ENCODE measurements around the gene POLR2J.
"Not testable (repeated sequence)": the region's sequence is repeated elsewhere in the genome, so short reads cannot be mapped to it uniquely, and the experiment has no call there.

Gene POLR2J

DNA sequence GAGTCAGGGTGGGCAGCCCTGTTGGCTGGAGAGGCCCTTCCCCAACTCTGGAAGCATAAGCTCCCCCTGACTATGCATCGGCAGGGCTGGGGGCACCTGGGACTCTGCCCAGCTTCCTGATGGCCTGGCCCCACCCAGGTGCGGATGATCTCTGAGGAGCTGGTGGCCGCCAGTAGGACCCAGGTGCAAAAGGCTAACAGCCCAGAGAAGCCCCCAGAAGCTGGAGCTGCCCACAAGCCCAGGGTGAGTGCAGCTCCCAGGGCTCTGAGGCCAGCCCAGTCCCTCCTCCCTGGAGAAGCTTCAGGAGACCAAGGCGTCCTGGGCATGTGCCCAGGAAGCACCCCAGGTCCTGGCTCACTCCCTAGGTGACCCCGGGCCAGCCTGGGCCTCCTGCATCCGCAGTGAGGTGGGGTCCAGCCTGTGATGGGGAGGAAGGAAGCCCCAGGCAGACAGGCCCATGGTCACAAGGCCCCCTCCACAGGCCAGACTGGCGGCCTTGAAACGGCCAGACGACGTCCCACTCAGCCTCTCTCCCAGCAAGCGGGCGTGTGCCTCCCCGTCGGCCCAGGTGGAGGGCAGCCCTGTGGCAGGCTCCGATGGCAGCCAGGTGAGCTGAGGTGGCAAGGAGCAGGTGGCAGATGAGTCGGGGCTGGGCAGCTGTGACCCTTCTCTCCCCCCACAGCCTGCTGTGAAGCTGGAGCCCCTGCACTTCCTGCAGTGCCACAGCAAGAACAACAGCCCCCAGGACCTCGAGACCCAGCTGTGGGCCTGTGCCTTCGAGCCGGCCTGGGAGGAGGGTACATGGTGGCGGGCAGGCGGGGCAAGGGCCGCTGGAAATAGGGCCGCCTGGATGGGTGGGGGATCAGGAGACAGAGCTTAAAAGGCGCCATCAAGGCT is 10.9 kb downstream of the POLR2J start:
- H3K27ac Mint-ChIP-seq (ENCODE audit: low read depth): no peak overlapping the region
- DNase-seq (ENCODE audit: low spot score in 2 of 2) (no peak), ATAC-seq (replicated peaks; ENCODE audit: extremely low read depth, poor library complexity, severe bottlenecking) (no peak)
- H3K36me3 Mint-ChIP-seq (ENCODE audit: insufficient read depth): peaks cover 31% of the 10 kb centered on the region
- peaks cover 19% of the 10 kb centered on the region for H3K4me1 Mint-ChIP-seq
- H3K4me3 Mint-ChIP-seq: no peak overlapping the region
- H3K27me3 Mint-ChIP-seq: no peaks in the 10 kb centered on the region
- no peaks in the 10 kb centered on the region for H3K9me3 Mint-ChIP-seq

DNA sequence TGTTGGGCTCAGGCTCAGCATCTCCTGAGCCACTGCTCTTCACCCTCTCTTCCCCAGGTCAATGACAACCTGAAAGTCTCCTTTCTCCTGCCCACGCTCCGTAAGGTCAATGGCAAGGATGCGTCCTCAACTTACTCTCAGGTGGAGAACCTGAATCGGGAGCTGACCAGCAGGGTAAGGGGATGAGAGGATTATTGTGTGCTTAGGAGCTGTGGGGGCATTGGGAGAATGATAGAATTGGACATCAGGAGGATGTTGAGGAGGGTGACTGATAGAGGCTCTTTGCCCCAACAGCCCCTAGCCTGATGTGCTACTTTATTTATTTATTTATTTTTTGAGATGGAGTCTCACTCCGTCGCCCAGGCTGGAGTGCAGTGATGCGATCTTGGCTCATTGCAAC is 12.6 kb downstream of the POLR2J start:
- Mint-ChIP-seq H3K27ac (ENCODE audit: low read depth) (peak overlapping the region; percentile 38), H3K27me3 (no peaks in the 10 kb centered on the region), H3K9me3 (no peaks in the 10 kb centered on the region), H3K36me3 (ENCODE audit: insufficient read depth) (peaks cover 26% of the 10 kb centered on the region), H3K4me3 (peak overlapping the region; percentile 85), H3K4me1 (peaks cover 31% of the 10 kb centered on the region)
- DNase-seq (ENCODE audit: low spot score in 2 of 2): no peak
- no peak for ATAC-seq (replicated peaks; ENCODE audit: extremely low read depth, poor library complexity, severe bottlenecking)

DNA sequence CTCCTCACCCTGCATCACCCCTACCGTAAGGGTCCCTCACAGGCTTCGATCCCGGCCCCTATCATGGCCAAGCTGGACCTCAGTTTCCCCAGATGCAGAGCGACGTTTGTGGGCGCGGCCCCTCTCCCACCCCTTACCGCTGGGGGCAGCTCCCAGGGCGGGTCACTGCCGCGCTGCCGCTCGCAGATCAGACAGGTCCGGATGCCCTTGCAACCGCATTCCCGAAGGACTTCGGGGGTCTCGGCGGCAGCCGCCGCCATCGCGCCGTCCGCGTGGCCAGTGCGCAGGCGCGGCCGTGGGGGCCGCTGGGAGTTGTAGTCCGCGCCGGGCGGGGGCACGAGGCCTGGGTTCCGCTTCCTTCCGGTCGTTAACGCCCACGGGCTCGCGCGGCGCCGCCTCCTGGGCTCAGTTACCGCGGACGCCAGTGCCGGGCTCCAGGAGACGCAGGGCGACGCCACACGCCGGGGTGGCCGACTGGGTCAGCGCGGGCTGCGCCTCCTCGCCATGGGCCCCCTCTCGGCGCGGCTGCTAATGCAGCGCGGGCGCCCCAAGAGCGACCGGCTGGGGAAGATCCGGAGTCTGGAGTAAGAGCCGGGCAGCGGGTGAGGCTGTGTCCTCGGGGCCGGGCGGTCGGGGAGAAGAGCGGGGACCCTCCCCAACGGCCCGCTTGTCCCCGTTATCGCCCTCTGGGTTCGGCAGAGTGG is 14.0 kb downstream of the POLR2J start, which contains the start of the genes ALKBH4 and LRWD1:
Gene ALKBH4, minus strand, starts transcription at position 287 of the 704 bp plus-strand sequence. Its CDS starts 27 bp downstream, at position 260.
Gene LRWD1, plus strand, starts transcription at position 408 of the 704 bp plus-strand sequence. Its CDS starts 97 bp downstream, at position 505.
- DNase-seq (ENCODE audit: low spot score in 2 of 2): peak; percentile 87
- peak; percentile 96 for ATAC-seq (replicated peaks; ENCODE audit: extremely low read depth, poor library complexity, severe bottlenecking)
- Mint-ChIP-seq H3K4me1 (peaks cover 37% of the 10 kb centered on the region), H3K9me3 (no peaks in the 10 kb centered on the region), H3K27me3 (no peaks in the 10 kb centered on the region), H3K36me3 (ENCODE audit: insufficient read depth) (peaks cover 27% of the 10 kb centered on the region), H3K27ac (ENCODE audit: low read depth) (peak within 1 kb of the TSS; percentile 85), H3K4me3 (peak within 1 kb of the TSS; percentile 85)

DNA sequence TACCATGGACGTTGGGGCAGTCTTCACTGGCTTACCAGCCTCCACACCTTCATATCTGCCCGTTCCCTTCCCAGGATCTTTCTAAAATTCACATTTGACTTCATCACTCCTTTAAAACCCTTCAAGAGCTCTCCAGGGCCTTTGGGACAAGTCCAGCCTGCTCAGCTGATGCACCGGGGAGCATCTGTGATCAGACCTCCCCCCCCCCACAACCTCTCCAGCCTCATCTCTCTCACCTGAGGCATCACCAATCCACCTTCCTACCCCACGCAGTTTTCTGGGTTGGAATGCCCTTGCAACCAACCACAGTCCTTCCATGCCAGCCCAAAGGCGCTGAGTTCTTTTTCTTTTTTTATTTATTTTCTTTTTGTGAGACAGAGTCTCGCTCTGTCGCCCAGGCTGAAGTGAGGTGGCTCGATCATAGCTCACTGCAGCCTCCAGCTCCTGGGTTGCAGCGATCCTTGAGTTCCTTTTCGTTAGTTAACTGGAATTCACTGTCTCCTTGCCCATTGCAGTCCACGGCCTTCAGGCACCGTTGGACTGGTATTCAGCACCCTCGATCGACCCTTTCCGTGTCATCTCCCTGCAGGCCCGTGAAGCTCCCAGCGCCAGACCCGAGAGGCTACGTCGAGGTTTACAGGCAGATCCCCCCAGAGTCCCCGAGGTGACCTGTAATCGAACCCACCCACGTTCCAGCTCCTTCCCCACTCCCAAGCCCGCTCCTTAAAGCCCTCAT is 14.7 kb downstream of the POLR2J start:
- Mint-ChIP-seq H3K27me3 (no peaks in the 10 kb centered on the region), H3K36me3 (ENCODE audit: insufficient read depth) (peaks cover 30% of the 10 kb centered on the region), H3K4me3 (peak overlapping the region; percentile 85), H3K9me3 (no peaks in the 10 kb centered on the region), H3K27ac (ENCODE audit: low read depth) (peak overlapping the region; percentile 85), H3K4me1 (peaks cover 37% of the 10 kb centered on the region)
- ATAC-seq (replicated peaks; ENCODE audit: extremely low read depth, poor library complexity, severe bottlenecking) (no peak), DNase-seq (ENCODE audit: low spot score in 2 of 2) (no peak)

DNA sequence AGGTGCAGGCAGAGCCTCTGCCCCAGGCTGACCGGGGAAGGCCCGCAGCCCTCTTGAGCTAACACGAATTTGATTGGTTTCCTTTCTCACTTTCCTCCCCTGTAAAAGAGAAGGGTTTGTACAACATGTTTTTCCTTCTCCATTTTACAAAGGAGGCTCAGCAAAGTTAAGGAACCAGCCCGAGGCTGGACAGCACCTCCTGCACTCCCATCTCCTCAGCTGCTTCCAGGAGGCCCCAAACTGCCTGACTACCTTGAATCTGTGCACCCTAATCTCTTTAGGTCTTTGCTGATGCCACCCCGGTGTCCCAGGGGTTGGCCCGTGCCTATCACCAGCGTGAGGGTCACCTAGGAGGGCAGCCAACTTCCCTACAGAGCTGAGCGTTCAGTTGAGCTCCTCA is 18.3 kb downstream of the POLR2J start:
- Mint-ChIP-seq H3K9me3 (no peaks in the 10 kb centered on the region), H3K27ac (ENCODE audit: low read depth) (no peak overlapping the region)
- no peak for ATAC-seq (replicated peaks; ENCODE audit: extremely low read depth, poor library complexity, severe bottlenecking)

DNA sequence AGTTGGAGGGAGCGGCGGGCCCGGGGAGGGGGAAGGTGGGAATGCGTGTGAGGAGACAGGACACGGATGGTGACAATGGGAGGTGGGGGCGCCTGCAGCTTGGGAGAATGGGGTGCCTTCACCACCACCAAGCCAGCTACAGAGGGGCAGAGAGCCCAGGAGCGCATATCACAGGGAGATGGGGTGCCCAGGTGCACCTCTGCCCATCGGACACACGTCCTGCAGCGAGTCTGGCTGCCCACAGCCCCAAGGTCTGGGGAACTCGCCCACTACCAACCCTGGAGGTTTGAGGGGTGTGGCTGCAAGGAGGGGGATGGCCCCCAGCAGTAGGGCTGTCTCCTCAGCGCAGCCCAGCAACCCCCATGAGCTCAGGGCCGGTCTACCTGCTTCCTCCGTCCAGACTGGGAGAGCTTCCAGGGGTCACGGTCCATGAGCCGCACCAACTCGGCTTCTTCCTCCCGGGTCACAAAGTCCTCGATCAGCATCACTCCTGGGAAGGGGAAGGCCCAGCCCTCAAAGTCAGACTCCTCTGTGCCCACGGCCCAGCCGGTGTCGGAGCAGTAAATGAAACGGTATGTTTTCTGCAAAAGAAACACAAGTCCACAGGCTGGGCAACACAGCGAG is 19.4 kb downstream of the POLR2J start:
- ATAC-seq (replicated peaks; ENCODE audit: extremely low read depth, poor library complexity, severe bottlenecking) (no peak), DNase-seq (ENCODE audit: low spot score in 2 of 2) (no peak)
- peaks cover 23% of the 10 kb centered on the region for H3K36me3 Mint-ChIP-seq (ENCODE audit: insufficient read depth)
- peaks cover 25% of the 10 kb centered on the region for H3K4me1 Mint-ChIP-seq
- H3K4me3 Mint-ChIP-seq: no peak overlapping the region
- H3K9me3 Mint-ChIP-seq: no peaks in the 10 kb centered on the region
- H3K27me3 Mint-ChIP-seq: no peaks in the 10 kb centered on the region
- no peak overlapping the region for H3K27ac Mint-ChIP-seq (ENCODE audit: low read depth)

More for the DNA sequence above, 18.3 kb downstream of the POLR2J start:
- H3K36me3 Mint-ChIP-seq (ENCODE audit: insufficient read depth): peaks cover 27% of the 10 kb centered on the region
- peaks cover 30% of the 10 kb centered on the region for H3K4me1 Mint-ChIP-seq
- H3K4me3 Mint-ChIP-seq: no peak overlapping the region
- H3K27me3 Mint-ChIP-seq: no peaks in the 10 kb centered on the region
- no peak for DNase-seq (ENCODE audit: low spot score in 2 of 2)

DNA sequence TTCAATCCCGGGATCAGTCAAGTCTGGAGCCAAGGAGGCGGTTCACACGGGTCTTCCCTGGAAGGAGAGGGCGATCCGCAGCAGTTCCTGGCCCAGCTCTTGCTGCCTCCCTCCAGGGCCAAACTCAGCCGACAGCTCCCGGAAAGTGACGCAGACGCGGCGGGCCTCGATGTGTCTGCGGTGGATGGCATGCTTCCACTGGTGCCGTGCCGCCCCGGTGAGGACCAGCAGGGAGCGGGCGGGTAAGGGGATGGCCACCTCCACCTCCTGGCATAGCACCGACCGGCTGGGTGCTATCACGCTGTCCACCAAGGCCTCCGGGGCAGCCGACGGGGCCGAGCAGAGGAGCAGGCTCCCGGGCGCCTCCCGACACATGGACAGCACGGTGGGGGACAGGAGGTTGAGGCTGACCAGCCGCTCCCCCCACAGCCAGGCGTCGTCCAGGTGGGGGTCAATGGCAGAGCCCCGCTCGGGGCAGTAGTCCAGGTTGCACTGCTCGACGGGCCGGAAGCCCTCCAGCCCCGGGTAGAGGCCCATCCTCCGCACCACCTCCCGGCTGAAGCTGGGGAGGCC is 21.3 kb downstream of the POLR2J start:
- Mint-ChIP-seq H3K4me3 (no peak overlapping the region), H3K27ac (ENCODE audit: low read depth) (no peak overlapping the region), H3K27me3 (no peaks in the 10 kb centered on the region), H3K36me3 (ENCODE audit: insufficient read depth) (peaks cover 17% of the 10 kb centered on the region), H3K4me1 (peaks cover 14% of the 10 kb centered on the region), H3K9me3 (no peaks in the 10 kb centered on the region)
- ATAC-seq (replicated peaks; ENCODE audit: extremely low read depth, poor library complexity, severe bottlenecking) (no peak), DNase-seq (ENCODE audit: low spot score in 2 of 2) (no peak)

DNA sequence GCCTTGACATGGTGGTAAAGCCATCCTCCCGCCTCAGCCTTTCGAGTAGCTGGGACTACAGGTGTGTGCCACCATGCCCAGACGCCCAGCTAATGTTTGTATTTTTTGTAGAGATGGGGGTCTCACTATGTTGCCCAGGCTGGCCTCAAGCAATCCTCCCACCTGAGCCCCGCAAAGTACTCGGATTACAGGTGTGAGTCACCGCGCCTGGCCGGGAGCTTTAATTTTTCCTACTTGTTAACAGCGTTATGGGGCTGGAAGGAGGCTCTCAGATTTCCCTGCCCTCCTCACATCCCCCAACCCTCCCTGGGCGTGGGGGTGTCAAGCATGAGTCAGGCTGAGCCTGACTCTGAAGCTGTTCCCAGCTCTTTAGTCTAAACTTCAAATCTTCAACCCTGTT is 22.4 kb downstream of the POLR2J start:
- peaks cover 6% of the 10 kb centered on the region for H3K4me1 Mint-ChIP-seq
- no peak overlapping the region for H3K27ac Mint-ChIP-seq (ENCODE audit: low read depth)
- peaks cover 15% of the 10 kb centered on the region for H3K36me3 Mint-ChIP-seq (ENCODE audit: insufficient read depth)
- H3K27me3 Mint-ChIP-seq: no peaks in the 10 kb centered on the region
- ATAC-seq (replicated peaks; ENCODE audit: extremely low read depth, poor library complexity, severe bottlenecking) (no peak), DNase-seq (ENCODE audit: low spot score in 2 of 2) (no peak)
- H3K4me3 Mint-ChIP-seq: no peak overlapping the region
- H3K9me3 Mint-ChIP-seq: no peaks in the 10 kb centered on the region

DNA sequence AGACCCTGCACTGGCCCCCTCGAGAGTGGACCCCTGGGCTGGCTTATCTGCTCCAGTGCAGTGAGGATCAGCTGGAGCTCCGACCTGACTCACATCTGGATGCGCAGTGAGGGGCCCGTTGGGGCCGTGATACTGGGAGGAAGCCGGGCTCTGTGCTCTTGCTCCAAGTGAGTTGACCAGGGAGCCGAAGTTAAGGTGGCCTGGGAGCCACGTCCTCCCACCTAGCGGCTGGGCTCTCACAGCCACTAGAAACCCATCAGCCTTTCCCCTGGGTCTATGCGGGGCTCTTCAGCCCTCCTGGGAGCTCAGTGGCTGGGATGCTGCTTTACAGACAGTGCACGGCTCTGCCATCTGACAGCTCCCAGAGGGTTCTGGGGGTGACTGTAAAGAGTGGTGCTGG is 23.1 kb downstream of the POLR2J start:
- H3K27me3 Mint-ChIP-seq: no peaks in the 10 kb centered on the region
- no peaks in the 10 kb centered on the region for H3K9me3 Mint-ChIP-seq
- H3K27ac Mint-ChIP-seq (ENCODE audit: low read depth): no peak overlapping the region
- H3K4me1 Mint-ChIP-seq: peaks cover 2% of the 10 kb centered on the region
- peaks cover 14% of the 10 kb centered on the region for H3K36me3 Mint-ChIP-seq (ENCODE audit: insufficient read depth)
- DNase-seq (ENCODE audit: low spot score in 2 of 2) (no peak), ATAC-seq (replicated peaks; ENCODE audit: extremely low read depth, poor library complexity, severe bottlenecking) (no peak)
- H3K4me3 Mint-ChIP-seq: no peak overlapping the region

DNA sequence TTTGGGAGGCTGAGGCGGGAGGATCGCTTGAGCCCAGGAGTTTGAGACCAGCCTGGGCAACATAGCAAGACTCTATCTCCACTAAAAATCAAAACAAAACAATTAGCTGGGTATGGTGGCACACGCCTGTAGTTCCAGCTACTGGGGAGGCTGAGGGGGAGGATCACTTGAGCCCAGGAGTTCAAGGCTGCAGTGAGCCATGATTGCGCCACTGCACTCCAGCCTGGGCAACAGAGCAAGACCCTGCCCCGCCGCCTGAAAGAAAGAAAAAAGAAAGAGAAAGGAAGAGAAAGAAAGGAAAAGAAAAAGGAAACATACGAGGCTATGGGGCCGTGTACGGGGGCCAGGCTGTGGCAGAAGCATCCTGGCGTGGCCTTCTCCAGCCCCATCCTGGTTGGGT is 23.8 kb downstream of the POLR2J start:
- H3K4me3 Mint-ChIP-seq; DNase-seq (ENCODE audit: low spot score in 2 of 2): not testable (repeated sequence)
- peak overlapping the region; percentile 59 for H3K27ac Mint-ChIP-seq (ENCODE audit: low read depth)

DNA sequence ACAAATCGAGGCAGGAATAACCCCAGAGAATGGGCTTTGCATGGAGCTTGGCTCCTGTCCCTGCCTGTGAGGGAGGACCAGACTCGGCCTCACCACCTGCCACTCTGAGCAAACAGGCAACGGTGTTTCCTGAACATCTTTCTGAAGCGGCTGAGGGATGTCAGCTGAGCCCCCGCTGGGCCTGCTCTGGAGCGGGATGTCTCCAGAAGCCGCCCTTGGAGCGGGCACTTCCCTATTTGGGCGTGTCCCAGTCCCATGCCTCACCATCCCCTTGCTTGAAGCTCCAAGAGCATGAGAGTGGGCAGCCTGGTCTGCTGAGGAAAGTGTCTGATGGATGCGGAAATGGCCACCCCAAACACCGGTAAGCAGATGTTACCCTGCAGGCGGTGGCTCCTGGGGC is 24.3 kb downstream of the POLR2J start:
- Mint-ChIP-seq H3K9me3 (no peaks in the 10 kb centered on the region), H3K27ac (ENCODE audit: low read depth) (peak overlapping the region; percentile 59), H3K27me3 (no peaks in the 10 kb centered on the region), H3K36me3 (ENCODE audit: insufficient read depth) (peaks cover 9% of the 10 kb centered on the region), H3K4me3 (no peak overlapping the region), H3K4me1 (no peaks in the 10 kb centered on the region)
- DNase-seq (ENCODE audit: low spot score in 2 of 2): no peak
- ATAC-seq (replicated peaks; ENCODE audit: extremely low read depth, poor library complexity, severe bottlenecking): no peak

More for the DNA sequence above, 23.8 kb downstream of the POLR2J start:
- H3K4me1 Mint-ChIP-seq; H3K9me3 Mint-ChIP-seq; ATAC-seq (replicated peaks; ENCODE audit: extremely low read depth, poor library complexity, severe bottlenecking); H3K27me3 Mint-ChIP-seq: not testable (repeated sequence)
- peaks cover 12% of the 10 kb centered on the region for H3K36me3 Mint-ChIP-seq (ENCODE audit: insufficient read depth)

DNA sequence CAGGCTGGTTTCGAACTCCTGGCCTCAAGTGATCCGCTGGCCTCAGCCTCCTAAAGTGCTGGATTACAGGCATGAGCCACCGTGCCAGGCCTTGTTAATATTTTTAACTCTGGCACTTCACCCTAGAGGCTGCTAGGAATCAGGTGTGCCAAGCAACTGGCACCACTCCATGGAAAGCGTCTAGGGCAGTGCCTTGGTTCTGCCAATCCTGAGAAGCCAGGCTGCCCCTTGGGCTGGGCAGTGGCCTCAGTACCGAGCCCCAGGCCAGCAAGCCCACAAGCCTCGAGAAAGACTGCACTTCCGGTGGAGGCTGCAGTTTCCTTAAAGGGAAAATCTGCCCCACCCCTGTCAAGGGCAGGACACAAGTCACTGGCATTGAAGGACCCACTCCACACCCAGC is 25.4 kb downstream of the POLR2J start:
- no peaks in the 10 kb centered on the region for H3K9me3 Mint-ChIP-seq
- H3K27me3 Mint-ChIP-seq: no peaks in the 10 kb centered on the region
- ATAC-seq (replicated peaks; ENCODE audit: extremely low read depth, poor library complexity, severe bottlenecking) (no peak), DNase-seq (ENCODE audit: low spot score in 2 of 2) (no peak)
- no peak overlapping the region for H3K27ac Mint-ChIP-seq (ENCODE audit: low read depth)
- no peaks in the 10 kb centered on the region for H3K4me1 Mint-ChIP-seq
- H3K36me3 Mint-ChIP-seq (ENCODE audit: insufficient read depth): peaks cover 8% of the 10 kb centered on the region
- no peak overlapping the region for H3K4me3 Mint-ChIP-seq
